ENCODE data around the gene BRIP1.

BRIP1 gene

GRCh38 chr17:61757168-61757567 lies 106.2 kb downstream of the BRIP1 start:
- no peak for DNase-seq (ENCODE audit: low spot score)

DNA sequence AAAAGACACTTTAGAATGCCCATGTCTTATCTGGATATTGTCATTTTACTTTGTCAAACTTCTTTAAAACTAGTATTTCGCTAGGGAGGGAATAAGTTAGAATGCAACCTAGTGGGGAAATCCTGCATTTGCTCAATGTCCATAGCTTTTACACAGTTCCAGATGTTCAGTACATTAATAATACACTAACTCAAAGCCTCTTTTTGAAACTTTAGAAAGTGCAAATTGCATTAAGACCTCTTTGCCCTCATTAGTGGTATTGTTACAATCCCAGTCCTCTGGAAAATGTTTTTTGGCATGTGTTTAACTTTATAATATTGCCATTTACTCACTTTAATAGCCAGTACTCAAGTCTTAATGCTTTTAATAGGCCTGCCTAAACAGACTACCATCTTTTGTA lies 106.8 kb downstream of the BRIP1 start:
- DNase-seq (ENCODE audit: low spot score) = no peak

DNA sequence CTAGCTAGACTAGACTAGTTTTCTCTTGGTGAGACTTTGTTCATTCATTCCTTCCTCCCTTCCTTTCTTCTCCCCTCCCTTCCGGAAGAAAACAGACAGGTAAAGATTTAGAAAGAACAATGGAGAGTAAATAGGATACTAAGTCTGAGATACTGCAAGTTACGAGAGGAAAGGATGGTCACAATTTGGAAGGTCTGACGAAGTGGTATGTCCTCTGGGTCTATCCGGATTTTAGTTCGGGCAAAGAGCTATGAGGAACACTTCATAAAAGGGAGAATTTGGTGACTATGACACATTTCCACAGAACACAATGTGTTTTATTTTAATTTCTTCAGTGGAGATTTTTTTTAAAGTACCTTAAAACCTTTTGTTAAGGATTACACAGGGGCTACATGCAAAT lies 107.7 kb downstream of the BRIP1 start:
- DNase-seq (ENCODE audit: low spot score) = no peak

DNA sequence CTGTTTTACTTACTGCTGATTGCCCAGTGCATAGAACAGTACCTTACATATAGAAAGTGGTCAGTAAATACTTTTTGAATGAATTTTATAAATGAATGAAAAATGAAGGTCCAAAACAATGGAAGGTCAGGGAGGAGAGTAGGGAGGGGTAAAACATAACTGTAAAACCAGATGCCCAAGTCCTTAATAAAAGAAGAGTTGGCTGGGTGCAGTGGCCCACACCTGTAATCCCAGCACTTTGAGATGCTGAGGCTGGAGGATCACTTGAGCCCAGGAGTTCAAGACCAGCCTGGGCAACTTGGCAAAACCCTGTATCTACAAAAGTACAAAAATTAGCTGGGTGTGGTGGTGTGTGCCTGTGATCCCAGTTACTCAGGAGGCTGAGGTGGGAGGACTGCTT lies 108.2 kb downstream of the BRIP1 start:
- no peak for DNase-seq (ENCODE audit: low spot score)

DNA sequence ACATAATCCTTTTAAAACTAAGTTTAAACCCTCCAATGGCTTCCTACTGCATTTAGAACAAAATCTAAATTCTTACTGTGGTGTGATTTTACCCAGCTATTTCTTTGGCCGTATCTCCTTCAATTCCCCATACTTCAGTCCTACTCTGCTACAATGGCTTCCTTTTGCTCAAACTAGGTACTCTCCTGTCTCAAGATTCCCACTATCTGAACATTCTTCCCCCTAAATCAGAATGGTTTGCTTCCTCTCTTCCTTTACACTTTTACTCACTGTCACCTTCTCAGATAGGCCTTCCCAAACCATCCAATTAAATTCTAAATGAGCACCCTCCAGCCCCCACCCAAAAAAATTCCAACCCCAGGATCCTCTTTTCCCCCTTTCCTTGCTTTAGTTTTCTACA lies 109.2 kb downstream of the BRIP1 start:
- no peak for DNase-seq (ENCODE audit: low spot score)

- no peak for DNase-seq (ENCODE audit: low spot score)
These were observed 109.6 kb downstream of the BRIP1 start for GRCh38 chr17:61753696-61754095.

- no peak for DNase-seq (ENCODE audit: low spot score)
These were observed 112.7 kb downstream of the BRIP1 start for GRCh38 chr17:61750656-61751055.

DNA sequence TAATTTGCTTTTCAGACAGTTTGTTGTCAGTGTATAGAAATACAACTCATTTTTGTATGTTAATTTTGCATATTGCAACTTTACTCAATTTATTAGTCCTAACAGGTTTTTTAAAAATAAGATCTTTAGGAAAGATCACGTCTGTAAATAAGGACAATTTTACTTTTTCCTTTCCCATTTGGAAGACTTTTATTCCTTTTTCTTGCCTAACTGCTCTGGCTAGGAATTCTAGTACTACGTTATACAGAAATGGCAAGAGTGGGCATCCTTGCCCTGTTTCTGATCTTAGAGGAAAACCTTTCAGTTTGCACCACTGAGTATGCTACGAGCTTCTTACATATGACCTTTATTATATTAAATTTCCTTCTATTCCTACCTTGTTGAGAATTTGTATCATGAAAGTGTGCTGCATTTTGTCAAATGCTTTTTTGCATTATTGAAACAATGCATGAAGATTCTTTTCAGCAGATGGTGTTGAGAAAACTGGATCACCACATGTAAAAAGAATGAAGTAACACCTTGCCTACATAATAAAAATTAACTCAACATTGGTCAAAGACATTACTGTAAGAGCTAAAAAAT lies 113.4 kb downstream of the BRIP1 start:
- DNase-seq (ENCODE audit: low spot score) = no peak

DNA sequence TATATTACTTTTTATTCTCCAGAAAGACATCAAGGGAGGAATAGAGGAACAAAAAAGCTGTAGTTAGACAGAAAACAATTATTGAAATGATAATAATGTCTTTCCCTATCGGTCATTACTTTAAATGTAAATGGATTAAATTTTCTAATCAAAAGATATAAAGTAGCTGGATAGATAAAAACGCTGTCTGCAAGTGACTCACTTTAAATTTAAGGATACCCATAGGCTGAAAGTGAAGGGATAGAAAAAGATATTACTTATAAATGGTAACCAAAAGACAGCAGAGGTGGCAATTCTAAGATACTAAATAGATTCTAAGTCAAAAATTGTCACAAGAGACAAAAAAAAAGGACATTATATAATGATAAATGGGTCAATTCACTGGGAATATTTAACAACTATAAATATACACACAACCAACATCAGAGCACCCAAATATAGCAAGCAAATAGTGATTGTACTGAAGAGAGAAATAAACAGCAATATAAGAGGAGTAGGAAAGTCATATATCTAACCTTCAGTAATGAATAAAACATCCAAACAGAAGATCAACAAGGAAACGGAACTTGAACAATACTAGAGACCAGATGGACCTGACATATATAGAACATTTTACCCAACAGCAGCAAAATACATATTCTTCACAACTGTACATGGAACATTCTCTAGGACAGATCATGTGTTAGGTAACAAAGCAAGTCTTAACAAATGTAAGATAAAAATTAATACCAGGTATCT lies 116.9 kb downstream of the BRIP1 start:
- no peak for DNase-seq (ENCODE audit: low spot score)

- DNase-seq (ENCODE audit: low spot score) = no peak
These were observed 118.5 kb downstream of the BRIP1 start for GRCh38 chr17:61744804-61745203.

DNA sequence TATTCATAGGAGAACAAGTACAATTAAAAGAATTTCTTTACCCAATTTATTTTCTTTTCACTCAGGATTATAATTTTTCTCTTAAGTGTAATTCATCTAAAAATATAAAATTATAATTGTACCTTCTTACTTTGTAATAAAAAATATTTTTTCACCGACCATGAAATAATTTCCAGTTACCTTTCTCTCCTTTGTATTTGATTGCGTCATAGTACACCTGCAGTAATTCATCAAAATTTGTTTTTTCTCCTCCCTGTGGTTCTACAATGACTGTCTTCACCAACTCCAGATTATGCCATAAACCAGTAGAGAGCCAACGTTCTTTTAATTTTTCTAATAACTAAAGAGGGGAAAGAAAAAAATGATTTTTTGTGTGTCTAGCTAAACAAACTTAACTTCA lies 119.1 kb downstream of the BRIP1 start:
- DNase-seq (ENCODE audit: low spot score) = no peak

- no peak for DNase-seq (ENCODE audit: low spot score)
These were observed 119.6 kb downstream of the BRIP1 start for GRCh38 chr17:61743766-61744165.

GRCh38 chr17:61739002-61739401 lies 124.3 kb downstream of the BRIP1 start:
- DNase-seq (ENCODE audit: low spot score) = no peak

DNA sequence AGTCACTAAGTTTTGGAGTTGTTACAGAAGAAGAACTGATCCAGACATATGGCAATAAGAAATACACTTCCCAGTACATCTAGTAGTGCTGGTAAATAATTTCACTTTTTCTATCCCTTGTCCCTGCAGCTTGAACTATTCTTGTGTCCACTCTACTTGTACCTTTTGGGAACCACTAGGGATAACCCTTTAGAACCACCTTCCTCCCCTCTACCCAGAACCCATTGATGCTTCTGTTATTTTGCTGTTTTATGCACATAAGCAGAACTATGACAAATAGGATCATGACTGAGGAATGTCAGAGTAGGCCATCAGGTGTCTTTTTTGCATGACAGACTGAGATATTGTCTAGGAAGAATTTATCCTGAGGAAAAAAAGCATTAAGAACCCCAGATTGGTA lies 125.1 kb downstream of the BRIP1 start:
- DNase-seq (ENCODE audit: low spot score) = no peak

GRCh38 chr17:61737820-61738219 lies 125.5 kb downstream of the BRIP1 start:
- no peak for DNase-seq (ENCODE audit: low spot score)

DNA sequence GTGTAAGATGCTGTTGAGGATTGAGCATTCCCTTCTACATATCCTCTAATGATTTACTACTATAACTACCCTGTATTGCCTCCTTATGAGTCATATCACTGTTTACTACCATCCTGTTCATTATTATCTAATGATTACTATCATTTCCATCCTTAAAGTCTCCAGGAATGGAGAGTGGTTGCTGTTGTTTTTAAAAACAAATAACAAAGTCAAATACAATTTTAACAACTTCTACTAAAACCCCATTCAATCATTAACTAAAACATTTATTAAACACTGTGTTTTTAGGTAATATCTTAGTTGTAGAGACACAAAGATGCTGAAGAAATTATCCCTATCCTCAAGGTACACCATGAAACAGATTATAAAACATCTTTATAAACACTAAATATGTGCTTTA lies 126.9 kb downstream of the BRIP1 start:
- DNase-seq (ENCODE audit: low spot score) = no peak

- no peak for DNase-seq (ENCODE audit: low spot score)
These were observed 127.5 kb downstream of the BRIP1 start for GRCh38 chr17:61735807-61736206.

DNA sequence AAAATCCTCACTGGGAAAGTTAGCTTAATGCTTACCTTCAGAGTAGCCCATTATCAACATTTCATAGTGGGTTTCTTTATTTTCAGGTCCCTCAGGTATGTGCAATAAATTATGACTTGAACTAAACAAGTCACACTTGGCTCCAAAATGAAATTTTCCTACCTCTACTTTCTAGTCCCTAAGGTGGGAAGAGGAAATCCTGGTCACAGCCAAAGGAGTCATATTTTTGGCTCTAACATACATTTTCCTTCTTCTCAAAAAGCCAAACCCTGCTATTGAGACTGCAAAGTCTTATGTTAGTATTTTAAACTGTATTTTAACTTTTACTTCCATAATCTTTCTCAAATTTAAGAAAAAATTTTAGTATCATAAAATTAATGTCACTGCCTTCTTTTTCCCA lies 128.9 kb downstream of the BRIP1 start:
- DNase-seq (ENCODE audit: low spot score) = no peak

DNA sequence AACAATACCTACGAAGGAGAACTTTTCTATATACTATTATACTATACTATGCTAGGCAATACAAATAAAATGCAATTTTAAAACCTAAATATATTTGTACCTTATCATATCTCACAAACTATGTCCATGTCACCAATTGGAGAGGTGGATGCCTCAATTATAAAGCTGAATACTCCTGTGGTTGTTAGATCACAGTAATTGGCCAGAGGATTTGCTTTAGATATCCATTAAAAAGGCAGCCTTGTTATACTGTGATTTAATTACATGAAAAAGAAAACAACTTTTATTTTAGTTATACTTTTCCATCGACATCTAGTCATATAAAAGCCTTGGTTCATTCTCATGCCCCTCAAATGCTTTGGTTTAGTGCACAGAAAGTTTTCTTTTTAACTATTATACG lies 129.3 kb downstream of the BRIP1 start:
- no peak for DNase-seq (ENCODE audit: low spot score)

DNA sequence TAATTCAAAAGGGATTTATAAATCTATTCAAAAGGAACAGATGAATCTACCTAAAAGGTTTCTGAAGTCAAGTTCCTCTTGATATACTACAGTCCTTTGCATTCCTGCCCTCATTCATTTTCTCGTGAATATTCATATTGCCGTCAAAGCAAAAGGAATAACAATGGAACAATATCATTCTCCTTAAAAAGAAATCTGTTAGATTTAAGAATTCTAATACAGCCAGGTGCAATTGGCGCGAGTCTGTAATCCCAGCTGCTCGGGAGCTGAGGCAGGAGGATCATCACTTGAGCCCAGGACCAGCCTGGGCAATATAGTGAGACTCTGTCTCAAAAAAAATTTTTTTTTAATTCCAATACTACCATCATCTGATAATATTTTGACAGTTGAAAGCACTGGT lies 130.3 kb downstream of the BRIP1 start:
- DNase-seq (ENCODE audit: low spot score) = no peak

- DNase-seq (ENCODE audit: low spot score) = no peak
These were observed 131.2 kb downstream of the BRIP1 start for GRCh38 chr17:61732169-61732568.

DNA sequence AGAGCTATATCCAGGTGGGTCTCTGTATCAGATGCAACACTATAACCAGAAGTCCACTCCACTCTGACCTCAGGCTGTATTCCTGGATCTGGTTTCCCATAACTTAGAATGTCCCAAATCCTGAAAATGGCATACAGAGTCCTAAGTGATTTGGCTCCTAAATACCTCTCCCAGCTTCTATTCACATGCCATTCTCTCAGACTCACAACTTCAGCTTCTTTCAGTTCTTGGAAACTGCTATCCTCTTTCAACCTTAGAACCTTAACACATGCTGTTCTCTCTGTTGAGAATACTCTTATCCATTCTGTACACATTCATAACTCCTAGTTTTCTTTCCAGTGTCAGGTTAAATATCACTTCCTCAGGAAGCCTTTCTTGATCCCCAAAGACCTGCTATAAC lies 132.0 kb downstream of the BRIP1 start:
- no peak for DNase-seq (ENCODE audit: low spot score)

- no peak for DNase-seq (ENCODE audit: low spot score)
These were observed 133.5 kb downstream of the BRIP1 start for GRCh38 chr17:61729690-61730268.

DNA sequence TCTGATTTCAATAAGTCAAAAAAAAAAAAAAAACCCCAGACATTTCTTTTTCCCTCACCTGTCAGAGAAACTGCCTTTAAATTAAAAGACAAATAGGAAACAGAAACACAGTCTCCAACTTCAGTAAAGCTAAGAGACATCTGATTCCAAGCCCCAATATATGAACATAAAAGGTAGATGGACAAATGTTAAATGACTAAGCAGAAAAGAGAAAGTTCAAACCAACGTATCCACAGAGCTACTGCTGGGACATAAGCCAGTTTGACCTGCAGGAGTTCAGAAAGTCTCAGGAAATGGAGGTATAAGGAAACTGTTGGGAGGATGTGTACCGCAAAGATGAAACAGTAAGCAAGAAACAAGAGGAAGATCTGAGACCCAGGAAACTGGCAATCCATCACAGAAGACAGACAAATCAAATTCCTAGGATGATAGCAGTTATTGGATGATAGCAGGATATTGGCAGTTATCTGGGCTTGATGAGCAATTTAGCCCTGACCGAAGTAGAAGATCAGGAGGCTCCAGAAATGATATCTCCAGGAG lies 135.0 kb downstream of the BRIP1 start:
- no peak for DNase-seq (ENCODE audit: low spot score)
